ENCODE results near the gene RIPK4.

GRCh38 chr21:41783476-41784180 is 16.8 kb upstream of the RIPK4 start:
- TF ChIP-seq SPI1 (IDR thresholded peaks at IDR 0.05; ENCODE audit: low read depth, low read length) (no peak), POLR2AphosphoS5 (IDR thresholded peaks at IDR 0.05; ENCODE audit: low read depth, low read length) (no peak), POLR2A (IDR thresholded peaks at IDR 0.05; ENCODE audit: low read depth, low read length) (no peak), PAX5 (IDR thresholded peaks at IDR 0.05; ENCODE audit: insufficient read depth, low read length, severe bottlenecking) (no peak), TAF1 (IDR thresholded peaks at IDR 0.05; ENCODE audit: low read depth, low read length) (no peak), POU2F2 (IDR thresholded peaks at IDR 0.05; ENCODE audit: low read depth, low read length) (no peak)
